Testis (tissue), 2 donors: ENCODE data around the gene TRPM3.

ENCODE experiments used
- POLR2A ChIP-seq: fragments of 450-650 bp; IDR thresholded peaks from one replicate; pipeline ENCODE4 v1.6.1; 2017; ENCODE audit warnings: antibody characterized with exemption, mild to moderate bottlenecking, moderate library complexity
- TF ChIP-seq, protein P1 (sequence below), 3 experiments: fragments of 450-650 bp in 2 of 3; fragments of 200-600 bp in 1 of 3; sonication (generic) in 1 of 3; IDR thresholded peaks; one replicate each; pipeline ENCODE4 v1.5.1; 2016 to 2019; ENCODE audit warnings: antibody characterized with exemption in 3 of 3, mild to moderate bottlenecking in 2 of 3, moderate library complexity in 1 of 3

DNA sequence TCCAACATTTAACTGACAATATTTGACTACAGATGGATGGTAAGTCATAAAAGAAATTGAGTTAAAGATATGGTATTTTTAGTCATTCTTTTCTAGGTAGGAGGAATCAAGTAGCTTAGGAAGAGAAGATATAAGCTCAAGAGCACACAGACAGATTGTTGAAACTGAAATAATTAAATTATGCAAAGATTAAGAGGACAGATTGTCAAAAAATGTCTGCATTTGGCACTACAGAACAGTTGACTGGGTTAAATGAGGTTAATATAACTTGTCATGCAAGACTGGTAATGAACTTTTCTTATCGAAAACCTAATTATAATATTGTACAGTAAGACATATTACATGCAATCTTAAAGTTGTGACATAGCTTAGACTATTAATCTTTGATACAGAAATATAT, 36.3 kb upstream of the TRPM3 start:
- TF ChIP-seq, protein P1, sequence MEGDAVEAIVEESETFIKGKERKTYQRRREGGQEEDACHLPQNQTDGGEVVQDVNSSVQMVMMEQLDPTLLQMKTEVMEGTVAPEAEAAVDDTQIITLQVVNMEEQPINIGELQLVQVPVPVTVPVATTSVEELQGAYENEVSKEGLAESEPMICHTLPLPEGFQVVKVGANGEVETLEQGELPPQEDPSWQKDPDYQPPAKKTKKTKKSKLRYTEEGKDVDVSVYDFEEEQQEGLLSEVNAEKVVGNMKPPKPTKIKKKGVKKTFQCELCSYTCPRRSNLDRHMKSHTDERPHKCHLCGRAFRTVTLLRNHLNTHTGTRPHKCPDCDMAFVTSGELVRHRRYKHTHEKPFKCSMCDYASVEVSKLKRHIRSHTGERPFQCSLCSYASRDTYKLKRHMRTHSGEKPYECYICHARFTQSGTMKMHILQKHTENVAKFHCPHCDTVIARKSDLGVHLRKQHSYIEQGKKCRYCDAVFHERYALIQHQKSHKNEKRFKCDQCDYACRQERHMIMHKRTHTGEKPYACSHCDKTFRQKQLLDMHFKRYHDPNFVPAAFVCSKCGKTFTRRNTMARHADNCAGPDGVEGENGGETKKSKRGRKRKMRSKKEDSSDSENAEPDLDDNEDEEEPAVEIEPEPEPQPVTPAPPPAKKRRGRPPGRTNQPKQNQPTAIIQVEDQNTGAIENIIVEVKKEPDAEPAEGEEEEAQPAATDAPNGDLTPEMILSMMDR (IDR thresholded peaks at IDR 0.05) = no peak
- no peak for TF ChIP-seq POLR2A
